Chondrocyte (in vitro differentiated cells): ENCODE measurements around the gene AGBL3. TPM values are rescaled to one million over a fixed set of nuclear protein-coding genes. Genes with fewer than 3 reads are reported as not detected.
A peak's percentile ranks its signal among the peaks of the same experiment; 100 is the strongest.

Experiments
- DNase-seq: peaks from one replicate; pipeline ENCODE4 v3.0.0; 2021; ENCODE audit warnings: mixed read lengths, low spot score
- H3K27ac Mint-ChIP-seq: one replicate; pipeline ENCODE4 v1.8.0; 2021; ENCODE audit warnings: mild to moderate bottlenecking, moderate library complexity, mixed read lengths; ENCODE audit not compliant: unreplicated experiment
- H3K27me3 Mint-ChIP-seq: 2 replicates; pipeline ENCODE4 v1.8.0; 2021; ENCODE audit warnings: low read depth, mixed read lengths
- H3K36me3 Mint-ChIP-seq: 2 replicates; pipeline ENCODE4 v1.8.0; 2021; ENCODE audit warnings: low read depth, mixed read lengths
- H3K4me1 Mint-ChIP-seq: 2 replicates; pipeline ENCODE4 v1.8.0; 2021; ENCODE audit warnings: low read depth, mild to moderate bottlenecking, mixed read lengths
- H3K4me3 Mint-ChIP-seq: one replicate; pipeline ENCODE4 v1.8.0; 2021; ENCODE audit warnings: mild to moderate bottlenecking, moderate library complexity, mixed read lengths; ENCODE audit not compliant: unreplicated experiment
- H3K9me3 Mint-ChIP-seq: 2 replicates; pipeline ENCODE4 v1.8.0; 2021; ENCODE audit warnings: low read depth, mixed read lengths
- CTCF ChIP-seq: fragments of 200-600 bp; sonication (generic); IDR thresholded peaks from 2 replicates; pipeline ENCODE4 v1.5.0; 2021; ENCODE audit warnings: antibody characterized with exemption, mild to moderate bottlenecking, moderate library complexity
- total RNA-seq: library from RNA; stranded (reverse); gene quantifications from 3 replicates; pipeline ENCODE4 v1.2.1, GENCODE V29; 2021

The AGBL3 gene
- total RNA-seq, 1 donor from 2014 or later = 0.30 TPM

DNA sequence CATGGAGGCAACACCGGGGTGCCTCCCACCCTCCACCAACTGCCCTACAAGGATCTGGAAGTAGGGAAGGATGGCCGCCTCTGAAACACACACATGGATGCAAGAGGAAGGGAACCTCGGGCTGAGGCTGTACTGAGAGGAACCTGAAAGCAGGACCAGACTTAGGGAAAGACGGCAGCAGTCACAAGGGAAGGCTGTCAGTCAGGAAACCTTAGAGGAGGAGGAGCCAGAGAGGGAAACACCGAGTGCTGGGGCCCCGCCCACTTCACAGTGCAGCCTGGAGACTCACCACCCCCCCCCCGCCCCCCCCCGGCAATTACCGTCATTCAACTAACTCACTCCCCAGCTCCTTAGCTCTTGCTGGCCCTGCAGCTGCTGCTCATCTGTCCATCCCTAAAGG lies 181.7 kb downstream of the AGBL3 start:
- H3K9me3 Mint-ChIP-seq = no peaks in the 10 kb centered on the region
- no peak overlapping the region for H3K27ac Mint-ChIP-seq
- no peaks in the 10 kb centered on the region for H3K27me3 Mint-ChIP-seq
- no peak overlapping the region for H3K4me3 Mint-ChIP-seq
- no peak for TF ChIP-seq CTCF
- DNase-seq = no peak
- H3K4me1 Mint-ChIP-seq = peaks cover 41% of the 10 kb centered on the region
- H3K36me3 Mint-ChIP-seq = peaks cover 15% of the 10 kb centered on the region

GRCh38 chr7:135168489-135169140 lies 182.3 kb downstream of the AGBL3 start:
- Mint-ChIP-seq H3K4me3 (peak overlapping the region; percentile 91), H3K27me3 (no peaks in the 10 kb centered on the region), H3K36me3 (peaks cover 15% of the 10 kb centered on the region), H3K27ac (peak overlapping the region; percentile 45), H3K4me1 (peaks cover 41% of the 10 kb centered on the region), H3K9me3 (no peaks in the 10 kb centered on the region)
- TF ChIP-seq CTCF = no peak
- no peak for DNase-seq

DNA sequence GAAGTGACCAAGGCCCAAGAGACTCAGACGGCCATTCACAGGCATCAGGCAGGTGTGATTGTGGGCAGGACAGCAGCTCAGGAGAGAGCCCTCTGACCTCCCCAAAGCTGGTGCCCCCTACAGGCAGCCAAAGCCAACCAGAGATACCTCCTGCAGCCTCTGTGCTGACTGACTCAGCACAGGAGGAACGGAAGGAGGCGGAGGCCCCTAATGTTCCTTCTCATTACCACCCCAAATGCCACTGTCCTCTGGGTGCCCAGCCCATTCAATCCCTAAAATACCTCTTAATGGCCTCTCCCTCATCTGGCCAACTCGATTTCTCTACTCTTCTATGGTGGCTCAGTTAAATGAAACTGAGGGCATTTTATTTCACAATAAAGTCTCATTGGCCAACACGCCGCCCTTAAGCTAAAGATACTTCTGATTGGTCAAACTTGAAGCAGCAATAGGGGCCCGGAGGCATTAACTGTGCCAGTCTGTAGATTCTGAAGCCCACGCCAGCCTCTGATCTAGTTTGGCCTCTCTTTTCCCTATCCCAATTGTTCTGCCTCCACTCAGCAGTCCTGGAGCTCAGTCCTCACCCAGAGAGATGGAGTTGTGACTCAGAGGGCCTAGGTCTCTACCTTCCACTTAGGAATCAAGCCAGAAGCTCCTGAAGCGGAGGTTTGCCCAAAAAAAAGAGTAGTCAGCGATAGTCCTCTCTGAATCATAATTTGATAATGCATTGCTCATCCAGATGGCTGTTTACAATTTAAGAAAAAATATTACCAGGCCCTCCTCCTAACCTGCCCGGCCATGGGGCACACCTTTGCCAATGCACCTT lies 183.0 kb downstream of the AGBL3 start:
- peak; percentile 53 for TF ChIP-seq CTCF
- Mint-ChIP-seq H3K36me3 (peaks cover 13% of the 10 kb centered on the region), H3K27ac (peak overlapping the region; percentile 78), H3K9me3 (no peaks in the 10 kb centered on the region), H3K4me3 (peak overlapping the region; percentile 91), H3K27me3 (no peaks in the 10 kb centered on the region), H3K4me1 (peaks cover 41% of the 10 kb centered on the region)
- no peak for DNase-seq

DNA sequence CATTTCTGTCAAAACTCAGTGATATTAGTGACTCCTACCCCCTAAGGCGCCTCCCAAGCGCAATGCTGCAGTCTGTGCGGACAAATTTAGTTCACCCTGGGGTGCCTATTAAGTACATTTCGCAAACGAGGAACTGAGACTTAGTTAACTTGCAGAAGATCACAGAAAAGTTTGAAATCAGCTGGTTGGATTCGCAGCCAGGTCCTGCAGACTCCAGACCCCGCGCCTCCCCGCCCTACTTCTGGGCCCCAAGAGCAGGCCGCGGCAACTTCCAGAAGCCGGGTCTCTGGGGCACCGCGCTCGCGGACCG lies 183.6 kb downstream of the AGBL3 start:
- Mint-ChIP-seq H3K27me3 (no peaks in the 10 kb centered on the region), H3K4me1 (peaks cover 41% of the 10 kb centered on the region), H3K27ac (peak overlapping the region; percentile 78), H3K4me3 (peak overlapping the region; percentile 91), H3K9me3 (no peaks in the 10 kb centered on the region), H3K36me3 (peaks cover 13% of the 10 kb centered on the region)
- DNase-seq = no peak
- TF ChIP-seq CTCF = no peak

DNA sequence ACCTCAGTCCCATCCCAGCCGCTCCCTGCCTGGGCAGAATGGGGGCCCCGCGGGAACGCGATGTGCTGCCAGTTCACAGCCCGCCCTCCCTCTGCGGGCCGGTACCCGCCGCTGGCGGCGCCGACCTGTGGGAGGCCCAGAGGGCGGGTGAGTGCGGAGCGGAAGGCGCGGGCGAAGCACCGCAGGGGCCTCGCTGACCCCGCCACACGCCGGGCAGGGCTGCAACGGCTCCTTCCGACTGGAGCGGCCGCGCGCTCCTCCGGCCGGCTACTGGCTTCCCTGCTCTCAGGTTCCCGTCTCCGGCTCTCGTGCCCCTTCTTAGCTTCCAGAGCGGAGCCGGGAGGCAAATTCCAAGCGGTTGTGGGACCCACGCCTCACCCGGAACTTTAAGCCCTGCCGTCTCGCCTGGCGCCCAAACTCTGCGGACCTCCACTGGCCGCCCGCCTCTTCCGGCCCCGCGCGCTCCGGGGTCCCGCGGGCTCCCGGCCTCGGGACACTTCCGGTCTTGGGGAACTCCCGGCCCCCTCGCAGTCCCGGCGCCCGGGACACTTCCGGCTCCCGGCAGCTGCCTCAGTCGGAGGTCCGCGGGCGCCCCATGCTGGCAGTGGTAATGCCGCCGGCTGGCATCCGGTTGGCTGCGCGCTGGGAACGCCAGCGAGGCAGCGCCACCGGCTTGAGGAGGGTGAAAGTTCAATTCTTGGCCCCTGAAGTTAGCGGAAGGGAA lies 184.1 kb downstream of the AGBL3 start, which contains the start of gene CYREN:
Gene CYREN (minus strand): TSS at position 434 of the 724 bp plus-strand sequence. CDS start 1,785 bp downstream, outside the sequence.
- peaks cover 11% of the 10 kb centered on the region for H3K36me3 Mint-ChIP-seq
- H3K9me3 Mint-ChIP-seq = no peaks in the 10 kb centered on the region
- H3K4me1 Mint-ChIP-seq = peaks cover 41% of the 10 kb centered on the region
- H3K4me3 Mint-ChIP-seq = peak within 1 kb of the TSS; percentile 91
- DNase-seq = no peak
- H3K27ac Mint-ChIP-seq = peak within 1 kb of the TSS; percentile 97
- H3K27me3 Mint-ChIP-seq = no peaks in the 10 kb centered on the region
- peak; percentile 87 for TF ChIP-seq CTCF
